H9 (cell line): Measurements from ENCODE around the gene DYNC2LI1. TPM values are rescaled to one million over a fixed set of nuclear protein-coding genes. Genes with fewer than 3 reads are reported as not detected.

Source experiments
- DNase-seq: peaks from one replicate; pipeline ENCODE4 v3.0.0-alpha.2; 2017
- H2AFZ ChIP-seq: one replicate; pipeline ENCODE4 v1.6.1; 2013; ENCODE audit warnings: mild to moderate bottlenecking, low read length, control low read depth, moderate library complexity
- H2AK5ac ChIP-seq: 2 replicates; pipeline ENCODE4 v1.6.1; 2013; ENCODE audit warnings: low read length, control low read depth, mixed read lengths; ENCODE audit not compliant: insufficient read length
- H2BK120ac ChIP-seq: one replicate; pipeline ENCODE4 v1.6.1; 2013; ENCODE audit warnings: low read depth, mild to moderate bottlenecking, low read length, control low read depth, inconsistent platforms; ENCODE audit not compliant: poor library complexity, severe bottlenecking
- H2BK12ac ChIP-seq: 2 replicates; pipeline ENCODE4 v1.6.1; 2013; ENCODE audit warnings: low read length, control low read depth, mixed read lengths, low read depth; ENCODE audit not compliant: insufficient read length
- H2BK15ac ChIP-seq: 2 replicates; pipeline ENCODE4 v1.6.1; 2013; ENCODE audit warnings: low read depth, low read length, control low read depth
- H2BK20ac ChIP-seq: one replicate; pipeline ENCODE4 v1.6.1; 2013; ENCODE audit warnings: low read depth, mild to moderate bottlenecking, low read length, control low read depth, inconsistent platforms; ENCODE audit not compliant: poor library complexity, severe bottlenecking
- H2BK5ac ChIP-seq: 2 replicates; pipeline ENCODE4 v1.6.1; 2013; ENCODE audit warnings: low read length, control low read depth, mixed read lengths; ENCODE audit not compliant: insufficient read length
- H3K14ac ChIP-seq: 2 replicates; pipeline ENCODE4 v1.6.1; 2013; ENCODE audit warnings: low read length, control low read depth; ENCODE audit not compliant: insufficient read depth
- H3K18ac ChIP-seq: 2 replicates; pipeline ENCODE4 v1.6.1; 2013; ENCODE audit warnings: low read depth, mild to moderate bottlenecking, mixed read lengths, low read length, control low read depth; ENCODE audit not compliant: insufficient read length
- H3K23ac ChIP-seq: 2 replicates; pipeline ENCODE4 v1.6.1; 2013; ENCODE audit warnings: low read length, control low read depth, mixed read lengths, low read depth; ENCODE audit not compliant: insufficient read length
- H3K23me2 ChIP-seq: 2 replicates; pipeline ENCODE4 v1.6.1; 2013; ENCODE audit warnings: low read depth, mild to moderate bottlenecking, mixed read lengths, low read length, control low read depth; ENCODE audit not compliant: insufficient read length, poor library complexity, severe bottlenecking
- H3K27ac ChIP-seq: 2 replicates; pipeline ENCODE4 v1.5.1; 2013; ENCODE audit warnings: low read length, control low read depth, mixed read lengths, low read depth; ENCODE audit not compliant: insufficient read length
- H3K27me3 ChIP-seq: 2 replicates; pipeline ENCODE4 v1.6.1; 2013; ENCODE audit warnings: low read length, control low read depth, inconsistent platforms; ENCODE audit not compliant: insufficient read depth
- H3K4ac ChIP-seq: 2 replicates; pipeline ENCODE4 v1.6.1; 2013; ENCODE audit warnings: low read depth, mild to moderate bottlenecking, control low read depth, inconsistent platforms, low read length, moderate library complexity
- H3K4me1 ChIP-seq: 2 replicates; pipeline ENCODE4 v1.6.1; 2013; ENCODE audit warnings: low read length, control low read depth, inconsistent platforms; ENCODE audit not compliant: insufficient read depth
- H3K4me2 ChIP-seq: 2 replicates; pipeline ENCODE4 v1.6.1; 2013; ENCODE audit warnings: low read length, control low read depth, mixed read lengths; ENCODE audit not compliant: insufficient read length, insufficient read depth
- H3K56ac ChIP-seq: 2 replicates; pipeline ENCODE4 v1.6.1; 2013; ENCODE audit warnings: low read depth, mild to moderate bottlenecking, mixed read lengths, low read length, control low read depth; ENCODE audit not compliant: insufficient read length
- H3K79me1 ChIP-seq: 2 replicates; pipeline ENCODE4 v1.6.1; 2013; ENCODE audit warnings: low read depth, mild to moderate bottlenecking, moderate library complexity, low read length, control low read depth, inconsistent platforms; ENCODE audit not compliant: insufficient read depth, poor library complexity, severe bottlenecking
- H3K79me2 ChIP-seq: 2 replicates; pipeline ENCODE4 v1.6.1; 2013; ENCODE audit warnings: low read length, control low read depth, inconsistent platforms; ENCODE audit not compliant: insufficient read depth
- H3K9ac ChIP-seq: 2 replicates; pipeline ENCODE4 v1.6.1; 2013; ENCODE audit warnings: low read length, control low read depth, mixed read lengths; ENCODE audit not compliant: insufficient read length; ENCODE audit errors: extremely low read depth
- H3K9me3 ChIP-seq: one replicate; pipeline ENCODE4 v1.6.1; 2013; ENCODE audit warnings: low read depth, low read length, inconsistent platforms; ENCODE audit not compliant: control insufficient read depth
- H3T11ph ChIP-seq: one replicate; pipeline ENCODE4 v1.6.1; 2013; ENCODE audit warnings: mild to moderate bottlenecking, low read length, control low read depth, inconsistent platforms
- H4K20me1 ChIP-seq: one replicate; pipeline ENCODE4 v1.6.1; 2013; ENCODE audit not compliant: control insufficient read depth, insufficient read length, insufficient read depth
- H4K5ac ChIP-seq: 2 replicates; pipeline ENCODE4 v1.6.1; 2013; ENCODE audit warnings: low read depth, mild to moderate bottlenecking, mixed read lengths, low read length, control low read depth; ENCODE audit not compliant: insufficient read length
- H4K8ac ChIP-seq: replicated peaks from 2 replicates; pipeline ENCODE4 v1.6.1; 2013; ENCODE audit warnings: low read length, control low read depth, mixed read lengths, low read depth; ENCODE audit not compliant: insufficient read length
- H4K91ac ChIP-seq: 2 replicates; pipeline ENCODE4 v1.6.1; 2013; ENCODE audit warnings: low read depth, mild to moderate bottlenecking, moderate library complexity, mixed read lengths, low read length, control low read depth; ENCODE audit not compliant: insufficient read length
- H3K27ac Mint-ChIP-seq, 3 experiments: 2 replicates in 2 of 3; 3 replicates in 1 of 3; pipeline ENCODE4 v1.8.0; 2020 to 2021; ENCODE audit warnings: mixed read lengths in 3 of 3, mild to moderate bottlenecking in 1 of 3, moderate library complexity in 1 of 3
- H3K27me3 Mint-ChIP-seq: 2 replicates; pipeline ENCODE4 v1.8.0; 2021; ENCODE audit warnings: low read depth, mild to moderate bottlenecking, moderate library complexity, mixed read lengths
- H3K36me3 Mint-ChIP-seq, 3 experiments: 2 replicates in 2 of 3; 3 replicates in 1 of 3; pipeline ENCODE4 v1.8.0; 2020 to 2021; ENCODE audit warnings: low read depth in 3 of 3, mixed read lengths in 3 of 3; ENCODE audit not compliant: insufficient read depth in 1 of 3
- H3K4me1 Mint-ChIP-seq, 2 experiments: 2 replicates each; pipeline ENCODE4 v1.8.0; 2020; ENCODE audit warnings: mixed read lengths in 2 of 2
- H3K4me3 Mint-ChIP-seq, 2 experiments: 2 replicates in 1 of 2; 3 replicates in 1 of 2; pipeline ENCODE4 v1.8.0; 2020 to 2021; ENCODE audit warnings: mild to moderate bottlenecking in 2 of 2, mixed read lengths in 2 of 2, moderate library complexity in 1 of 2
- H3K9me3 Mint-ChIP-seq, 2 experiments: 2 replicates in 1 of 2; 3 replicates in 1 of 2; pipeline ENCODE4 v1.8.0; 2020; ENCODE audit warnings: mild to moderate bottlenecking in 2 of 2, mixed read lengths in 2 of 2, moderate library complexity in 1 of 2
- WGBS: extraction: QIAGEN DNeasy Blood & Tissue Kit; methylation state at CpG from one replicate; pipeline ENCODE4 v1.1.7; 2013; ENCODE audit warnings: missing lambda C conversion rate, low lambda C conversion rate, mixed read lengths; ENCODE audit not compliant: insufficient read length; ENCODE audit errors: extremely low coverage; 5-methylcytosine and 5-hydroxymethylcytosine counted together
- long read RNA-seq: library from polyadenylated mRNA; unstranded; transcript quantifications from one replicate; pipeline ENCODE4 v2.0.0, GENCODE V29; 2020
- total RNA-seq: library from RNA; stranded (reverse); gene quantifications from 2 replicates; pipeline ENCODE4 v1.2.1, GENCODE V29; 2021
- TF ChIP-seq, protein P1 (sequence below): fragments of 200-600 bp; sonication (generic); conservative IDR thresholded peaks from 3 replicates; pipeline ENCODE4 v1.8.0; 2021; ENCODE audit warnings: antibody characterized with exemption, mild to moderate bottlenecking

The DYNC2LI1 gene
- 8.1 and 8.5 TPM in 2 replicates for total RNA-seq
- long read RNA-seq, transcript DYNC2LI1-210 (13 exons, 1,346 nt) = minor isoform, 20 of 62 reads
- long read RNA-seq, transcript DYNC2LI1-201 (13 exons, 1,399 nt) = major isoform, 28 of 62 reads
- long read RNA-seq, partial matches to known transcripts = 3 of 62 reads
- long read RNA-seq, other reads (novel, unspliced or antisense) = 6 of 62 reads

DNA sequence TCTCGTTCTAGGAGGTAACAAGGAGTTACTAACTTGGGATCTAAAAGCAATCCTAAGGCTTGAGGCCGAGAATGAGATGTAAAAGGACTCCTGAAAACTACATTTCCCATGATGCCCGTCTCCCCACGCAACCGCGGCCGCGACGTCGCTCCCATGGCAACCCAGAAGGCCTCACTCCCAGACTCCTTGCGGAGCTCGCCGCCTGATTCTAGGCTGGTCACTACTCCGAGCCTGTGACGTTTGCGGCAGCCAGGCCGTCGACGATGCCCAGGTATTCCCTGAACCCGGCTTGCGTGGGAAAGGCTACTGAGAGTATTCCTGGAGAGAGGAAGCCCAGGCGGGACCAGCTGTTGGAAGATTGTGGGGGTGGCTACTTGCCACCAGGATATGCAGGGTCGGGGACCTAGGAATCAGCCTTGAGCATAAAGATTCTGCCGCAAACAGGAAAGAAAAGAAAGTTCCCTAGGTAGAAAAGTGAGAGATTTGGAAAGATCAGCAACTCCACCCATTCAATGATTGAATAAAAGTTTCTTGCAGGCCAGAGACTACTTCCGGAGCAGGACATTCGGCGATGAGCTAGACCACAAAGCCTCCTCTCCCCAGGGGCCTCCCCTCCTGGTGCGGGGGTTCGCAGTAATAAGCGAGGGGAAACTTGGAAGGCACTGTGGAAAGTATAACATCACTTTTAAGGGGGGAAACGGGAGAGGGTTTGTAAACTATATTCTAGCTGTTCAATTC is at the start of gene DYNC2LI1:
Gene DYNC2LI1, plus strand, starts transcription at position 164 of the 738 bp plus-strand sequence. Its CDS starts 100 bp downstream, at position 264.
- no CpG with 5 or more reads among the region's 31 CpGs for WGBS
- TF ChIP-seq, protein P1, sequence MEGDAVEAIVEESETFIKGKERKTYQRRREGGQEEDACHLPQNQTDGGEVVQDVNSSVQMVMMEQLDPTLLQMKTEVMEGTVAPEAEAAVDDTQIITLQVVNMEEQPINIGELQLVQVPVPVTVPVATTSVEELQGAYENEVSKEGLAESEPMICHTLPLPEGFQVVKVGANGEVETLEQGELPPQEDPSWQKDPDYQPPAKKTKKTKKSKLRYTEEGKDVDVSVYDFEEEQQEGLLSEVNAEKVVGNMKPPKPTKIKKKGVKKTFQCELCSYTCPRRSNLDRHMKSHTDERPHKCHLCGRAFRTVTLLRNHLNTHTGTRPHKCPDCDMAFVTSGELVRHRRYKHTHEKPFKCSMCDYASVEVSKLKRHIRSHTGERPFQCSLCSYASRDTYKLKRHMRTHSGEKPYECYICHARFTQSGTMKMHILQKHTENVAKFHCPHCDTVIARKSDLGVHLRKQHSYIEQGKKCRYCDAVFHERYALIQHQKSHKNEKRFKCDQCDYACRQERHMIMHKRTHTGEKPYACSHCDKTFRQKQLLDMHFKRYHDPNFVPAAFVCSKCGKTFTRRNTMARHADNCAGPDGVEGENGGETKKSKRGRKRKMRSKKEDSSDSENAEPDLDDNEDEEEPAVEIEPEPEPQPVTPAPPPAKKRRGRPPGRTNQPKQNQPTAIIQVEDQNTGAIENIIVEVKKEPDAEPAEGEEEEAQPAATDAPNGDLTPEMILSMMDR = no peak

More for the DNA sequence above, at the start of gene DYNC2LI1:
- Histone ChIP-seq H2BK15ac (no peak within 1 kb of the TSS), H3K9ac (peak within 1 kb of the TSS; percentile 24), H3K27ac (no peak within 1 kb of the TSS), H3K14ac (no peak within 1 kb of the TSS), H3K27me3 (no peaks in the 10 kb centered on the region), H4K5ac (no peak within 1 kb of the TSS), H3T11ph (no peak within 1 kb of the TSS), H3K79me2 (no peaks in the 10 kb centered on the region), H4K20me1 (no peaks in the 10 kb centered on the region), H2BK12ac (no peak within 1 kb of the TSS), H3K4ac (no peak within 1 kb of the TSS), H3K4me2 (peak within 1 kb of the TSS; percentile 89), H3K23me2 (peaks cover 7% of the 10 kb centered on the region), H3K9me3 (no peaks in the 10 kb centered on the region), H2AK5ac (no peak within 1 kb of the TSS), H3K18ac (no peak within 1 kb of the TSS), H4K91ac (no peak within 1 kb of the TSS), H3K56ac (no peak within 1 kb of the TSS), H2BK5ac (no peak within 1 kb of the TSS), H3K79me1 (no peaks in the 10 kb centered on the region), H3K4me1 (no peaks in the 10 kb centered on the region), H3K23ac (no peak within 1 kb of the TSS), H2AFZ (peak within 1 kb of the TSS; percentile 92), H2BK20ac (no peak within 1 kb of the TSS), H2BK120ac (no peak within 1 kb of the TSS), H4K8ac (no peak within 1 kb of the TSS)
- Mint-ChIP-seq H3K27ac (peak within 1 kb of the TSS; percentile 81 to 99 (median 98)), H3K4me1 (peaks cover 3 to 8% of the 10 kb centered on the region in 2 experiments), H3K27me3 (no peaks in the 10 kb centered on the region), H3K4me3 (peak within 1 kb of the TSS; percentile 89 to 93), H3K9me3 (no peaks in the 10 kb centered on the region), H3K36me3 (no peaks in the 10 kb centered on the region)
- peak; percentile 96 for DNase-seq
